Measurements from ENCODE around the gene MMP20.

The MMP20 gene

GRCh38 chr11:102614031-102614430 lies 11.1 kb downstream of the MMP20 start:
- H3K27ac ChIP-seq = no peak overlapping the region
- TF ChIP-seq CTCF (conservative IDR thresholded peaks at IDR 0.05) = no peak

GRCh38 chr11:102613450-102613849 lies 11.7 kb downstream of the MMP20 start:
- TF ChIP-seq CTCF (conservative IDR thresholded peaks at IDR 0.05) = no peak
- H3K27ac ChIP-seq = no peak overlapping the region

- H3K27ac ChIP-seq = no peak overlapping the region
- no peak for TF ChIP-seq CTCF (conservative IDR thresholded peaks at IDR 0.05)
Observed at GRCh38 chr11:102611291-102611690, 13.8 kb downstream of the MMP20 start.

- H3K27ac ChIP-seq = no peak overlapping the region
- no peak for TF ChIP-seq CTCF (conservative IDR thresholded peaks at IDR 0.05)
Observed at GRCh38 chr11:102610200-102610599, 14.9 kb downstream of the MMP20 start.

GRCh38 chr11:102608699-102609098 lies 16.4 kb downstream of the MMP20 start:
- no peak for TF ChIP-seq CTCF (conservative IDR thresholded peaks at IDR 0.05)
- no peak overlapping the region for H3K27ac ChIP-seq

GRCh38 chr11:102604875-102605274 lies 20.3 kb downstream of the MMP20 start:
- TF ChIP-seq CTCF (conservative IDR thresholded peaks at IDR 0.05) = no peak
- H3K27ac ChIP-seq = no peak overlapping the region

GRCh38 chr11:102604011-102604410 lies 21.1 kb downstream of the MMP20 start:
- no peak for TF ChIP-seq CTCF (conservative IDR thresholded peaks at IDR 0.05)
- H3K27ac ChIP-seq = no peak overlapping the region

GRCh38 chr11:102603576-102603975 lies 21.6 kb downstream of the MMP20 start:
- TF ChIP-seq CTCF (conservative IDR thresholded peaks at IDR 0.05) = no peak
- no peak overlapping the region for H3K27ac ChIP-seq

Measured in VCaP (cell line).